Bronchial epithelial cell (primary cell): ENCODE data around the gene MGLL. TPM values are rescaled to one million over a fixed set of nuclear protein-coding genes. Genes with fewer than 3 reads are reported as not detected.

Experiments
- DNase-seq: peaks from one replicate; pipeline ENCODE4 v3.0.0-alpha.2; 2010; ENCODE audit warnings: low read depth
- FAIRE-seq: peaks from 2 replicates; lab custom pipeline; 2011; peaks lifted over from hg19 to GRCh38; lab: Jason Lieb, UNC
- H3K27me3 ChIP-seq: 2 replicates; pipeline ENCODE4 v1.5.1; 2011; ENCODE audit warnings: low read length; ENCODE audit not compliant: control insufficient read depth, insufficient read depth
- H3K36me3 ChIP-seq: 2 replicates; pipeline ENCODE4 v1.5.1; 2011; ENCODE audit warnings: low read length; ENCODE audit not compliant: control insufficient read depth, insufficient read depth
- H3K4me3 ChIP-seq: 2 replicates; pipeline ENCODE4 v1.5.1; 2011; ENCODE audit warnings: mild to moderate bottlenecking, low read depth, low read length, control low read depth
- CTCF ChIP-seq: IDR thresholded peaks from 2 replicates; pipeline ENCODE4 v1.5.1; 2011; ENCODE audit warnings: mild to moderate bottlenecking, moderate library complexity, low read length, control low read depth, inconsistent platforms; ENCODE audit not compliant: insufficient read depth, severe bottlenecking
- total RNA-seq: library from RNA; depleted of rRNA; stranded (reverse); fragments of >200 nt; gene quantifications from 2 replicates; pipeline ENCODE4 v1.2.1, GENCODE V29; 2014

MGLL gene
- total RNA-seq, 1 donor from 2014 or later, result 25.5 TPM

GRCh38 chr3:127654374-127654773 is 167.9 kb downstream of the MGLL start:
- FAIRE-seq (no peak), DNase-seq (peak; percentile 38)
- no peak for TF ChIP-seq CTCF
- H3K4me3 ChIP-seq, result no peak overlapping the region
- H3K36me3 ChIP-seq, result no peaks in the 10 kb centered on the region
- no peaks in the 10 kb centered on the region for H3K27me3 ChIP-seq

- no peaks in the 10 kb centered on the region for H3K36me3 ChIP-seq
- FAIRE-seq (no peak), DNase-seq (peak; percentile 28)
- peak; percentile 89 for TF ChIP-seq CTCF
- no peak overlapping the region for H3K4me3 ChIP-seq
- H3K27me3 ChIP-seq, result no peaks in the 10 kb centered on the region
Measured at GRCh38 chr3:127652246-127652995, 169.9 kb downstream of the MGLL start.

GRCh38 chr3:127651516-127652172 is 170.7 kb downstream of the MGLL start:
- TF ChIP-seq CTCF, result no peak
- H3K4me3 ChIP-seq, result no peak overlapping the region
- no peaks in the 10 kb centered on the region for H3K36me3 ChIP-seq
- DNase-seq (no peak), FAIRE-seq (peak; percentile 64)
- no peaks in the 10 kb centered on the region for H3K27me3 ChIP-seq

- DNase-seq (no peak), FAIRE-seq (no peak)
- no peak for TF ChIP-seq CTCF
- H3K36me3 ChIP-seq, result no peaks in the 10 kb centered on the region
- H3K27me3 ChIP-seq, result no peaks in the 10 kb centered on the region
- no peak overlapping the region for H3K4me3 ChIP-seq
Measured at GRCh38 chr3:127650236-127650635, 172.1 kb downstream of the MGLL start.

GRCh38 chr3:127647845-127648204 is 174.5 kb downstream of the MGLL start:
- DNase-seq, result no peak
- Histone ChIP-seq H3K4me3 (no peak overlapping the region), H3K36me3 (no peaks in the 10 kb centered on the region), H3K27me3 (no peaks in the 10 kb centered on the region)
- TF ChIP-seq CTCF, result no peak
- no peak for FAIRE-seq
